T-helper 1 cell treated with Interleukin-12 subunit alpha and Interleukin-12 subunit beta and Interleukin-4 antibody, amounts not matched to agents 30 μg/mL and 1 μg/mL, for 36 hours (primary cell): ENCODE data around the gene BMP5.

Experiments
- H3K27ac Mint-ChIP-seq: one replicate; pipeline ENCODE4 v1.8.0; 2021; ENCODE audit warnings: mild to moderate bottlenecking, mixed read lengths
- H3K27me3 Mint-ChIP-seq: one replicate; pipeline ENCODE4 v1.8.0; 2021; ENCODE audit warnings: low read depth, mixed read lengths
- H3K36me3 Mint-ChIP-seq: one replicate; pipeline ENCODE4 v1.8.0; 2021; ENCODE audit warnings: low read depth, mixed read lengths
- H3K4me1 Mint-ChIP-seq: one replicate; pipeline ENCODE4 v1.8.0; 2021; ENCODE audit warnings: low read depth, mixed read lengths
- H3K4me3 Mint-ChIP-seq: one replicate; pipeline ENCODE4 v1.8.0; 2021; ENCODE audit warnings: mild to moderate bottlenecking, moderate library complexity, mixed read lengths
- H3K9me3 Mint-ChIP-seq: one replicate; pipeline ENCODE4 v1.8.0; 2021; ENCODE audit warnings: mixed read lengths

The BMP5 gene

GRCh38 chr6:55892749-55893357 lies 17.5 kb upstream of the BMP5 start:
- Mint-ChIP-seq H3K27ac (no peak overlapping the region), H3K9me3 (peaks cover 3% of the 10 kb centered on the region), H3K4me3 (no peak overlapping the region), H3K27me3 (no peaks in the 10 kb centered on the region), H3K4me1 (no peaks in the 10 kb centered on the region), H3K36me3 (no peaks in the 10 kb centered on the region)

DNA sequence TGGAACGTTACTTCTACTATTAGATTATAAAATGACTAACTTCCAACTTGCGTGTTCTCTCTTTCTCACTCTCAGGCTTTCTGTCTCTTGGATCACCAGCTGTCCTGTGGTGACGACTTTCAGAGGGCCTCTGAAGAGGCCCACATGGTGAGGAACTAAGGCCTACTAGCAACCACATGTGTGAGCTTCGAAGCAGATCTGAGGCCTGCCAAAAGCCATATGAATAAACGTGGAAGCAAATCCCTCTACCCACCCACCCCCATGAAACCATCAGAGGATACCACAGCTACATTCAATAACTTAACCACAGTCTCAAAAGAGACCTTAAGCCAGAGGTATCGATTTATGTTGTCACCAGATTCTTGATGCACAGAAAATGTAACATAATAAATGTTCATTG lies 13.5 kb upstream of the BMP5 start:
- H3K27me3 Mint-ChIP-seq: no peaks in the 10 kb centered on the region
- no peak overlapping the region for H3K27ac Mint-ChIP-seq
- H3K4me1 Mint-ChIP-seq: no peaks in the 10 kb centered on the region
- H3K4me3 Mint-ChIP-seq: no peak overlapping the region
- no peaks in the 10 kb centered on the region for H3K9me3 Mint-ChIP-seq
- no peaks in the 10 kb centered on the region for H3K36me3 Mint-ChIP-seq

DNA sequence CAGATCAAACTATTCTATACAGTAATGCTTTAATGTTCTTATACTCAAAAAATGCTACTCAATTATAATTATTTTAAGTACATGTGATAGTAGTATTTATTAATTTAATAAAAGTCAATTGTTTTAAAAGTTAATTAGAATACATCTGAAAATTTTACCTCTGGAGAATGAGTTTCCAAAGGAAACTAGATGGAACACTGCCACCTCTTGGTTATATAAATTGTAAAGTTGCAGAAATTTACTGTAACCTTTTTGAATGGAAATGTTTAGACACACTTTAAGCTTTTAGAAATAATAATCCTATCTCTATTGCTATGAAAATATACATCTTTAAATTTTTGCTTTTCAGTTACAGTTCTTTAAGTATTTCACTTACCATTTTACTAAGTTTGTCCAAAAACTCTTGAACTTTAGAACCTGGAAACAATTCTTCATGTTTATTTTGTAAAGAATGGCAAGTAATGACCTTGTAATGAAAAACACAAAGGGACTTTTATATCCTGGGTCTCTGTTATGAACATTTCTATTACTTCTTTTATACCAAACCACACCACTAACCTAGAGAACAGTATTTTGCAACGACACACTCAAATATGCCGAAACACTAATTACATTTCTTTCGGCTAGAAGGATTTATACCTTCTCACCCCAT lies 10.9 kb upstream of the BMP5 start:
- H3K4me3 Mint-ChIP-seq: no peak overlapping the region
- no peaks in the 10 kb centered on the region for H3K27me3 Mint-ChIP-seq
- no peaks in the 10 kb centered on the region for H3K9me3 Mint-ChIP-seq
- no peaks in the 10 kb centered on the region for H3K36me3 Mint-ChIP-seq
- no peak overlapping the region for H3K27ac Mint-ChIP-seq
- no peaks in the 10 kb centered on the region for H3K4me1 Mint-ChIP-seq

DNA sequence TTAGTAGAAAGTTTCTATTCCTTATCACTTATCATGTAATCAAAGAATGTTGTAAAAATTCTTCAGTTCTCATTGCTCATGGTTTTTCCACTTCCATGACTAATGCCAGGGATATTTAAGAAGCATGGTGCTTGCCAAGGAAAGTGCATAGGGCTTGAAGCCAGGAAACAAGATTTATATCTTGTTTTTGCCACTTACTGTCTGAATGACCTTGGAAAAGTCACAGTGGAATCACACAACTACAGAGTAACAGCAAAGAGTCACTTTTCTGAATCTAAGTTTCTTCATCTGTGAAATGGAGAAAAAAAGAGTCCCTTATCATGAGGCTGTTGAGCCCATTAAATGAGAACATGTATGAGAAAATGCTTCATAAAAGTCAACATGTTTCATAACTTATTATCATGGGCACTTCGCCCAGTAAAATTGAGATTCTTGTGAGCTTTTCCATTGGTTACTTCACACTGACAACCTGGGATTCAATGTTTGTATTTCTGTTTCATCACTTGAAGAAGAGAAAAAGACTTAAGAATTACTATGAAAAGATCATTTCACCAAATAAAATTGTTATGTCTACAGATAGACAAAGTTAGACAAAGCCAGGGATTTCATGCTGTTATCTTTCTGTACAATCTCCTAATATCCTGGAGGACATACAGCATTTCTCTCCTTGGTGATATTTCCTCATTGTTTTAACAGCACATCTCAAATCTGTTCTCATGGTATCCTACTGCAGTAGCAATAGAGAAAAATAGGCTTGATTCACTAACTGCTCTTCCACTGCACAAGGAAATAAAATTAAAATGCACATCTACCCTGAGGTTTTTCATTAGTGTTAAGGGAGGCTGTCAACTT lies 7.6 kb upstream of the BMP5 start:
- Mint-ChIP-seq H3K4me1 (no peaks in the 10 kb centered on the region), H3K36me3 (no peaks in the 10 kb centered on the region), H3K27ac (no peak overlapping the region)

DNA sequence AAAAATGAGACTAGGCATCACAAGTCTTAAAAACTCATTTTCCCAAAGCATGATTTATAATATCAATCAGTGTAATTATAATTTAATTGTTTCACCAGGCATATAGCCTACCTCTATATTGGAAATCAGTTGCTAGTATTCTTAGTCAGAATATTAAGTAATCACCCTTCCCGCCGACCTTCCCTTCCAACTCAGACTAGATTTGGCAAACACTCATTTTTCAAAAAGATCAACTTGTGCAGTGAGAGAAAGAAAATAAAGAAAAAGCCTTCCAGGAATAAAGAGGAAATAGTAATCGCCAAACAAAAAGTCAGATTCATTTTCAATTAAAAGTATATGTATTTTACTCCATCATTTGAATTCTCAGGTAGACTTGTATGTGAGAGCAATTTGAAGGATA lies 1.9 kb upstream of the BMP5 start:
- Mint-ChIP-seq H3K9me3 (no peaks in the 10 kb centered on the region), H3K27me3 (no peaks in the 10 kb centered on the region), H3K36me3 (no peaks in the 10 kb centered on the region), H3K27ac (no peak overlapping the region), H3K4me3 (no peak overlapping the region), H3K4me1 (no peaks in the 10 kb centered on the region)

More for the DNA sequence above, 7.6 kb upstream of the BMP5 start:
- Mint-ChIP-seq H3K4me3 (no peak overlapping the region), H3K9me3 (no peaks in the 10 kb centered on the region), H3K27me3 (no peaks in the 10 kb centered on the region)

- no peaks in the 10 kb centered on the region for H3K36me3 Mint-ChIP-seq
- no peak overlapping the region for H3K4me3 Mint-ChIP-seq
- no peak overlapping the region for H3K27ac Mint-ChIP-seq
- H3K9me3 Mint-ChIP-seq: no peaks in the 10 kb centered on the region
- no peaks in the 10 kb centered on the region for H3K4me1 Mint-ChIP-seq
- H3K27me3 Mint-ChIP-seq: no peaks in the 10 kb centered on the region
These were observed 1.1 kb downstream of the BMP5 start for GRCh38 chr6:55874316-55874715.

DNA sequence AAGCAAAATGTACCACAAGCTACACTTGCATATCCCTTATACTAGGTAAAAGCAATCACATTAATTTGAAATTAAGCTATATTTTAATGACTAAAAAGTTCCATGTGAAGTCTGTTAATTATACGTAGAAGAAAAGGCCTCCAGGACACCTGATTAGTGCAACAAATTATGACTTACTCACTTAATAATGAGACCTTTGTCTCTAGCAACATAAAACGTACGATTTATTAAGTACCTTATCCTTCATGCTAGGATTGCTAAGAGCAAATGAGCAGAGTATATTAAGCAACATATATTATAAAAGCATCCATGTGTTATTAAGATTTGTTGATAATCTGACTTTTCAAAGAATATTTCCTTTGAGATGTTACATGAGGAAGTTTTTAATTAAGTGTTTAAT lies 2.5 kb downstream of the BMP5 start:
- Mint-ChIP-seq H3K4me3 (no peak overlapping the region), H3K9me3 (no peaks in the 10 kb centered on the region)

DNA sequence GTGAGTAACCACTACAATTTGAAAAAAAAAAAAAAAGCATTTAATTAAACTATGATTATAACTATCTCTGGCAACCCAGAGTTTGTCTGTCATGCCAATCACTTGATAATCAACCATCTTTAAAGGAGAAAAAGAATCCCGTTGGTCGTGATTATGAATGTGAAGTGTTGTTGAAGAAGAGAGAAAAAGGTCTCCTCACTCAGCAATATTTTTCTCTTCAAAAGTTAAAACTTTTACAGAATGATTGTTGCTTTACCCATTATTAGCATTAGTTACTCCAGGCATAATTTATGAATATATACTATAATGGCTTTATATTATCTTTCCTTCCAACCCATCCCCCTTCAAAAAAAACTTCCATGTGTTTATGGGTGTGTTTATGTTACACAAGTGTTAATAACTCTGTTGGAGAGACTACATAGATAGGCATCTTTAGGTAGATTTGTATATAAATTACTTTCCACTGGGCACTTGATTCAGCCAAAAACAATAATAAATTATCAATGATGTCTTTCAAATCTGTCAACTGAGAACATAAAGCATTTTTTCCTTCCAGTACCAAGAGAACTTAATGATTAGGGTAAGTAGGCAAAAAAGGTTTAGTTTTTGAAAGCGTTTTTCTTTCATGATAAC lies 5.1 kb downstream of the BMP5 start:
- Mint-ChIP-seq H3K36me3 (no peaks in the 10 kb centered on the region), H3K27ac (no peak overlapping the region), H3K9me3 (no peaks in the 10 kb centered on the region), H3K4me1 (peaks cover 4% of the 10 kb centered on the region), H3K4me3 (no peak overlapping the region), H3K27me3 (no peaks in the 10 kb centered on the region)

More for the DNA sequence above, 2.5 kb downstream of the BMP5 start:
- Mint-ChIP-seq H3K27ac (no peak overlapping the region), H3K4me1 (peaks cover 4% of the 10 kb centered on the region), H3K36me3 (no peaks in the 10 kb centered on the region), H3K27me3 (no peaks in the 10 kb centered on the region)

- Mint-ChIP-seq H3K27ac (no peak overlapping the region), H3K9me3 (no peaks in the 10 kb centered on the region), H3K4me1 (peaks cover 4% of the 10 kb centered on the region), H3K36me3 (no peaks in the 10 kb centered on the region), H3K27me3 (no peaks in the 10 kb centered on the region), H3K4me3 (no peak overlapping the region)
These were observed 5.7 kb downstream of the BMP5 start for GRCh38 chr6:55869674-55870073.

DNA sequence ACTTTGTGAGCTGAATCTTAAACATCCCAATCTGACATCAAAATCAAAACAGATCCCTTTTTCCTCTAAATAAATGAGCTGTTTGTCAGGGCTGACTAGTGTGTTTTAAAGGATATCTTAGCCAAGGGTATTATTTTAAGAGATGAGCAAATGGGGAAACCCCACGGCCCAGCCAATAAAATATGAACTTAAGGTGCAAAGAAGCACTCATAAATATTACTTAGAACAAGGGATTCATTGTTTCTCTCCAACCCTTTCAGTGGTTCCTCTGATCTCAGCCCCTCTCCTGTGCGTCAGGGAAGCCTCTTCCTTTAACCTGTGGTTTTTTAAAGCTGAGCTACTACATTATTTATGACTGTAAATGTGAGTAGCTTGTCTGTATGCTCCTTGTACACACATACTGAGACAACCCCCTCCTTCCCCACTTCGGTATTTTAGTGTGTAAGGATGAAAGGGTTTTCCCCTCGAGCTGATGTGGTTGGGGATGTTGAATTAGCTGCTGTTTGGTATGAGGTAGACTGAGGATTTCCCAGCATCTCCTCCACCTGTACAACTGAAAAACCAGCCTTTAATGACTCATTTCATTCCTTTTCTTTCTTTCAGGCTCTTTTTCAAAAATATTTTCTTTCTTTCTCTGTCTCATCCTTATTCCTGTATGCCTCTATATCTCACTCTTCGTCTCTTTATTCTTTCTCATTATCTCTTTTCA lies 6.5 kb downstream of the BMP5 start:
- H3K27ac Mint-ChIP-seq: no peak overlapping the region
- H3K4me1 Mint-ChIP-seq: peaks cover 4% of the 10 kb centered on the region
- H3K36me3 Mint-ChIP-seq: no peaks in the 10 kb centered on the region
- no peaks in the 10 kb centered on the region for H3K27me3 Mint-ChIP-seq
- H3K9me3 Mint-ChIP-seq: no peaks in the 10 kb centered on the region
- H3K4me3 Mint-ChIP-seq: no peak overlapping the region

DNA sequence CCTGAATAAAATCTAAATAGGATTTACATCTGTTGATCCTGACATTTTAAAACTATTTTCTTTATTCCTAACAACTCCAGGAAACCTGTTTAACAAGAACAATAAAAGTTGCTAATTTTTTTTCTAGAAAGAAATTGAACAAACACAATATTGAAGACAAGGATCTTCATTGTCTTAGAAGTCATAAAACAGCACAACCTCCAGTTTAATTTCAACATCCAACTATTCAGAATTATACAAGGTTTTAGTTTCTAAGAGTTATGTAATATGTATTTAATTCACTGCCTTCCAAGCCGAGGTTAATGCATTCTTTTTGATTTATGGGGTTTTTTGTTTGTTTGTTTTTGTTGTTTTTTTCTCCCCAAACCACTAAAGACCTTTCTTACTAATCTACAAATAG lies 7.2 kb downstream of the BMP5 start:
- peaks cover 4% of the 10 kb centered on the region for H3K4me1 Mint-ChIP-seq
- H3K27ac Mint-ChIP-seq: no peak overlapping the region
- H3K36me3 Mint-ChIP-seq: no peaks in the 10 kb centered on the region
- H3K4me3 Mint-ChIP-seq: no peak overlapping the region
- H3K27me3 Mint-ChIP-seq: no peaks in the 10 kb centered on the region
- H3K9me3 Mint-ChIP-seq: no peaks in the 10 kb centered on the region

DNA sequence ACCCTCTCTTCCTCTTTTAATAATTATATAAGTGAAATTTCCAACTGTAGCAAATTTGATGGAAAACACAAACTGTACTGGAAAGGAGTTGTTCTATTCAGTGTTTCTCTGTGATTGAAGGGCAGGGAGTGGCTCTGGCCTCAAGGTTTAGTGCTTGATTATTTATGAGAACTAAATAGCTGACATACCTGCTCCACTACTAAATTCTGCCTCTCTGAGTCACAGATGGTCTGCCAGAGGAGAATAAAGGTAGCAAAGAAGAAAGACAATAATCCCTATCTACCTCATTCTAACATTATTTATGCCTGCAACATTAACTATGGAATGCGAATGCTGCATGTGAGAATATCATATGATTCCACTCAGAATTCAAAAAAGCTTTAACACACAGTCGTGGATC lies 9.3 kb downstream of the BMP5 start:
- H3K27me3 Mint-ChIP-seq: no peaks in the 10 kb centered on the region
- H3K9me3 Mint-ChIP-seq: no peaks in the 10 kb centered on the region
- H3K27ac Mint-ChIP-seq: no peak overlapping the region
- no peaks in the 10 kb centered on the region for H3K36me3 Mint-ChIP-seq
- H3K4me3 Mint-ChIP-seq: no peak overlapping the region
- H3K4me1 Mint-ChIP-seq: peaks cover 4% of the 10 kb centered on the region

DNA sequence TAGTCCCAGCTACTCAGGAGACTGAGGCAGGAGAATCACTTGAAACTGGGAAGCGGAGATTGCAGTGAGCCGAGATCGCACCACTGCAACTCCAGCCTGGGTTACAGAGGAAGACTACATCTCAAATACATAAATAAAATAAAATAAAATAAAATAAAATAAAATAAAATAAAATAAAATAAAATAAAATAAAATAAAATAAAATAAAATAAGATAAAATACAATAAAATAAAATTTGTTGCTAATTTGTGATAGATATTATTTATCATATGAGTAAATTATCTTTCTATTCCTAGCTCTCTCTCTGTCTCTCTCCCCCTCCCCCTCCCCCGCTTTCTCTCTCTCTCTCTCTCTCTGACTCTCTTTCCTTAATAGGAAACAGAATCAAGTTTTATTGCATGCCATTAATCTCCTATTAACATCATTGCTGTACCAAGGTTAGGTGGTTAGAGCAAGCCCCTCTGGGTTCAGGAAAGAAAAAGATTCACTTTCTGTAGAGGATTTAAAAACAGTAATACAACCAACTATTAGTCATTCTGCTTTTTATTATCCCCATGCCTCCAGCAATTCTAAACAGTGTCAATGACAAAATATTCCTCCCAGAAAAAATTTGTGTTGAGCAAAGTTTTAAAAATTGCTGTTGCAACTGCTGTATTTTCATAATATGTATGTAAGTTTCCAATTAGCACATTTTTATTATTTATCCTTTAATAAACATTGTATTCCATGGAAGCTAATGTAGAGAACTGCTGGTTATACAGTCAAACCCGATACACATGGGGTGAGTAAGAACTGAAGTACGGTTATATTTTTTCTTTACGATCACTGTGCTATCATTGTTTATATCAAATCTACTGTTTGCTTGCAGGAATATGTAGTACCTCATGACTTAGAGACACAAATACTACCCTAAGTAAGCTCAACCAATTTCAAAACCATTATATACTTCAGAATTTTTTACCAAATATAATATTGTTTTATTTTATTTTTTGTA lies 22.1 kb downstream of the BMP5 start:
- H3K27me3 Mint-ChIP-seq: no peaks in the 10 kb centered on the region
- H3K36me3 Mint-ChIP-seq: no peaks in the 10 kb centered on the region
- H3K4me1 Mint-ChIP-seq: no peaks in the 10 kb centered on the region
- no peak overlapping the region for H3K4me3 Mint-ChIP-seq
- H3K9me3 Mint-ChIP-seq: no peaks in the 10 kb centered on the region
- no peak overlapping the region for H3K27ac Mint-ChIP-seq
